ENCODE results near the gene PIGK. TPM values are rescaled to one million over a fixed set of nuclear protein-coding genes. Genes with fewer than 3 reads are reported as not detected.

Gene PIGK
- total RNA-seq, 1 donor from 2014 or later: 19.2 TPM

- DNase-seq (ENCODE audit: low spot score): no peak
Measured at GRCh38 chr1:77065693-77066342, 153.4 kb downstream of the PIGK start.

GRCh38 chr1:77064246-77064645 lies 155.0 kb downstream of the PIGK start:
- no peak for DNase-seq (ENCODE audit: low spot score)
- Mint-ChIP-seq H3K4me3 (ENCODE audit: low read depth) (no peak overlapping the region), H3K27me3 (ENCODE audit: low read depth) (peaks cover 6% of the 10 kb centered on the region), H3K36me3 (ENCODE audit: low read depth) (no peaks in the 10 kb centered on the region), H3K4me1 (ENCODE audit: low read depth) (no peaks in the 10 kb centered on the region), H3K27ac (no peak overlapping the region), H3K9me3 (no peaks in the 10 kb centered on the region)
- intact Hi-C loops (cut with micrococcal nuclease): no loop called here

More at GRCh38 chr1:77065693-77066342, 153.4 kb downstream of the PIGK start:
- no peaks in the 10 kb centered on the region for H3K9me3 Mint-ChIP-seq
- no peak overlapping the region for H3K4me3 Mint-ChIP-seq (ENCODE audit: low read depth)
- no peaks in the 10 kb centered on the region for H3K4me1 Mint-ChIP-seq (ENCODE audit: low read depth)
- no peak overlapping the region for H3K27ac Mint-ChIP-seq
- intact Hi-C loops (cut with micrococcal nuclease): no loop called here
- H3K36me3 Mint-ChIP-seq (ENCODE audit: low read depth): no peaks in the 10 kb centered on the region
- peaks cover 3% of the 10 kb centered on the region for H3K27me3 Mint-ChIP-seq (ENCODE audit: low read depth)

- intact Hi-C loops (cut with micrococcal nuclease): no loop called here
- no peak overlapping the region for H3K4me3 Mint-ChIP-seq (ENCODE audit: low read depth)
- H3K36me3 Mint-ChIP-seq (ENCODE audit: low read depth): no peaks in the 10 kb centered on the region
- H3K9me3 Mint-ChIP-seq: no peaks in the 10 kb centered on the region
- H3K4me1 Mint-ChIP-seq (ENCODE audit: low read depth): no peaks in the 10 kb centered on the region
- no peak for DNase-seq (ENCODE audit: low spot score)
- peaks cover 6% of the 10 kb centered on the region for H3K27me3 Mint-ChIP-seq (ENCODE audit: low read depth)
- H3K27ac Mint-ChIP-seq: no peak overlapping the region
Measured at GRCh38 chr1:77063118-77063517, 156.1 kb downstream of the PIGK start.

- H3K4me1 Mint-ChIP-seq (ENCODE audit: low read depth): no peaks in the 10 kb centered on the region
- no peaks in the 10 kb centered on the region for H3K36me3 Mint-ChIP-seq (ENCODE audit: low read depth)
- H3K9me3 Mint-ChIP-seq: no peaks in the 10 kb centered on the region
- intact Hi-C loops (cut with micrococcal nuclease): no loop called here
- H3K4me3 Mint-ChIP-seq (ENCODE audit: low read depth): no peak overlapping the region
- no peak overlapping the region for H3K27ac Mint-ChIP-seq
- no peak for DNase-seq (ENCODE audit: low spot score)
- H3K27me3 Mint-ChIP-seq (ENCODE audit: low read depth): peaks cover 6% of the 10 kb centered on the region
Measured at GRCh38 chr1:77061162-77061561, 158.1 kb downstream of the PIGK start.

GRCh38 chr1:77060000-77060399 lies 159.2 kb downstream of the PIGK start:
- Mint-ChIP-seq H3K4me3 (ENCODE audit: low read depth) (no peak overlapping the region), H3K9me3 (no peaks in the 10 kb centered on the region), H3K36me3 (ENCODE audit: low read depth) (no peaks in the 10 kb centered on the region), H3K27ac (no peak overlapping the region), H3K4me1 (ENCODE audit: low read depth) (no peaks in the 10 kb centered on the region), H3K27me3 (ENCODE audit: low read depth) (peaks cover 6% of the 10 kb centered on the region)
- intact Hi-C loops (cut with micrococcal nuclease): no loop called here
- DNase-seq (ENCODE audit: low spot score): no peak

- Mint-ChIP-seq H3K27ac (no peak overlapping the region), H3K9me3 (no peaks in the 10 kb centered on the region), H3K27me3 (ENCODE audit: low read depth) (peaks cover 6% of the 10 kb centered on the region), H3K36me3 (ENCODE audit: low read depth) (no peaks in the 10 kb centered on the region), H3K4me1 (ENCODE audit: low read depth) (no peaks in the 10 kb centered on the region), H3K4me3 (ENCODE audit: low read depth) (no peak overlapping the region)
- DNase-seq (ENCODE audit: low spot score): no peak
- intact Hi-C loops (cut with micrococcal nuclease): no loop called here
Measured at GRCh38 chr1:77057994-77058585, 161.1 kb downstream of the PIGK start.

- peaks cover 6% of the 10 kb centered on the region for H3K27me3 Mint-ChIP-seq (ENCODE audit: low read depth)
- intact Hi-C loops (cut with micrococcal nuclease): no loop called here
- H3K36me3 Mint-ChIP-seq (ENCODE audit: low read depth): no peaks in the 10 kb centered on the region
- no peak for DNase-seq (ENCODE audit: low spot score)
- H3K9me3 Mint-ChIP-seq: no peaks in the 10 kb centered on the region
- no peak overlapping the region for H3K27ac Mint-ChIP-seq
- no peak overlapping the region for H3K4me3 Mint-ChIP-seq (ENCODE audit: low read depth)
- H3K4me1 Mint-ChIP-seq (ENCODE audit: low read depth): no peaks in the 10 kb centered on the region
Measured at GRCh38 chr1:77056525-77056924, 162.7 kb downstream of the PIGK start.

GRCh38 chr1:77051425-77051824 lies 167.8 kb downstream of the PIGK start:
- Mint-ChIP-seq H3K27me3 (ENCODE audit: low read depth) (peaks cover 8% of the 10 kb centered on the region), H3K4me3 (ENCODE audit: low read depth) (no peak overlapping the region), H3K36me3 (ENCODE audit: low read depth) (no peaks in the 10 kb centered on the region), H3K4me1 (ENCODE audit: low read depth) (peaks cover 14% of the 10 kb centered on the region), H3K9me3 (no peaks in the 10 kb centered on the region), H3K27ac (no peak overlapping the region)
- DNase-seq (ENCODE audit: low spot score): no peak
- intact Hi-C loops (cut with micrococcal nuclease): no loop called here

- H3K4me3 Mint-ChIP-seq (ENCODE audit: low read depth): no peak overlapping the region
- intact Hi-C loops (cut with micrococcal nuclease): no loop called here
- no peaks in the 10 kb centered on the region for H3K36me3 Mint-ChIP-seq (ENCODE audit: low read depth)
- DNase-seq (ENCODE audit: low spot score): no peak
- no peak overlapping the region for H3K27ac Mint-ChIP-seq
- H3K9me3 Mint-ChIP-seq: no peaks in the 10 kb centered on the region
- H3K27me3 Mint-ChIP-seq (ENCODE audit: low read depth): peaks cover 17% of the 10 kb centered on the region
- peaks cover 15% of the 10 kb centered on the region for H3K4me1 Mint-ChIP-seq (ENCODE audit: low read depth)
Measured at GRCh38 chr1:77048615-77049005, 170.6 kb downstream of the PIGK start.

- H3K4me1 Mint-ChIP-seq (ENCODE audit: low read depth): peaks cover 15% of the 10 kb centered on the region
- H3K36me3 Mint-ChIP-seq (ENCODE audit: low read depth): no peaks in the 10 kb centered on the region
- no peak overlapping the region for H3K27ac Mint-ChIP-seq
- no peak for DNase-seq (ENCODE audit: low spot score)
- intact Hi-C loops (cut with micrococcal nuclease): no loop called here
- peaks cover 17% of the 10 kb centered on the region for H3K27me3 Mint-ChIP-seq (ENCODE audit: low read depth)
- no peaks in the 10 kb centered on the region for H3K9me3 Mint-ChIP-seq
- no peak overlapping the region for H3K4me3 Mint-ChIP-seq (ENCODE audit: low read depth)
Measured at GRCh38 chr1:77047978-77048614, 171.1 kb downstream of the PIGK start.

- no peak overlapping the region for H3K4me3 Mint-ChIP-seq (ENCODE audit: low read depth)
- H3K4me1 Mint-ChIP-seq (ENCODE audit: low read depth): peaks cover 15% of the 10 kb centered on the region
- H3K27me3 Mint-ChIP-seq (ENCODE audit: low read depth): peaks cover 17% of the 10 kb centered on the region
- no peaks in the 10 kb centered on the region for H3K9me3 Mint-ChIP-seq
- no peaks in the 10 kb centered on the region for H3K36me3 Mint-ChIP-seq (ENCODE audit: low read depth)
- no peak overlapping the region for H3K27ac Mint-ChIP-seq
- DNase-seq (ENCODE audit: low spot score): no peak
- intact Hi-C loops (cut with micrococcal nuclease): no loop called here
Measured at GRCh38 chr1:77047575-77047974, 171.7 kb downstream of the PIGK start.

- Mint-ChIP-seq H3K27me3 (ENCODE audit: low read depth) (peaks cover 10% of the 10 kb centered on the region), H3K9me3 (no peaks in the 10 kb centered on the region)
Measured at GRCh38 chr1:77044133-77044849, 174.9 kb downstream of the PIGK start.

GRCh38 chr1:77040826-77041225 lies 178.4 kb downstream of the PIGK start:
- H3K9me3 Mint-ChIP-seq: peaks cover 5% of the 10 kb centered on the region
- H3K36me3 Mint-ChIP-seq (ENCODE audit: low read depth): no peaks in the 10 kb centered on the region
- peaks cover 7% of the 10 kb centered on the region for H3K27me3 Mint-ChIP-seq (ENCODE audit: low read depth)
- intact Hi-C loops (cut with micrococcal nuclease): no loop called here
- H3K27ac Mint-ChIP-seq: no peak overlapping the region
- no peaks in the 10 kb centered on the region for H3K4me1 Mint-ChIP-seq (ENCODE audit: low read depth)
- no peak for DNase-seq (ENCODE audit: low spot score)
- H3K4me3 Mint-ChIP-seq (ENCODE audit: low read depth): no peak overlapping the region

More at GRCh38 chr1:77044133-77044849, 174.9 kb downstream of the PIGK start:
- H3K36me3 Mint-ChIP-seq (ENCODE audit: low read depth): no peaks in the 10 kb centered on the region
- intact Hi-C loops (cut with micrococcal nuclease): no loop called here
- H3K4me3 Mint-ChIP-seq (ENCODE audit: low read depth): no peak overlapping the region
- H3K4me1 Mint-ChIP-seq (ENCODE audit: low read depth): peaks cover 15% of the 10 kb centered on the region
- no peak overlapping the region for H3K27ac Mint-ChIP-seq
- DNase-seq (ENCODE audit: low spot score): no peak
